BJ (cell line): ENCODE measurements around the gene SPRED2. TPM values are rescaled to one million over a fixed set of nuclear protein-coding genes. Genes with fewer than 3 reads are reported as not detected.

Source experiments
- CTCF ChIA-PET: fragments of 350-600 bp; formaldehyde crosslinking; extraction: SDS; loops from one replicate; lab custom pipeline; 2021; ENCODE audit warnings: antibody characterized with exemption, inconsistent platforms; lab: Yijun Ruan, JAX
- POLR2A ChIA-PET: fragments of 300-600 bp; sonication (Branson Sonifier 250); formaldehyde crosslinking; extraction: SDS; loops from one replicate; lab custom pipeline; 2021; ENCODE audit warnings: antibody characterized with exemption; lab: Charles Lee
- DNase-seq: peaks from one replicate; pipeline ENCODE4 v3.0.0-alpha.2; 2011; ENCODE audit warnings: low read depth
- H3K27me3 ChIP-seq: 2 replicates; pipeline ENCODE4 v1.6.0; 2011; ENCODE audit warnings: low read length; ENCODE audit not compliant: control insufficient read depth, insufficient read depth
- H3K36me3 ChIP-seq: 2 replicates; pipeline ENCODE4 v1.5.1; 2011; ENCODE audit warnings: low read length; ENCODE audit not compliant: control insufficient read depth, insufficient read depth
- H3K4me3 ChIP-seq: 2 replicates; pipeline ENCODE4 v1.5.1; 2011; ENCODE audit warnings: low read depth, mild to moderate bottlenecking, control low read depth, low read length
- polyA plus RNA-seq: library from polyadenylated mRNA; depleted of rRNA; stranded (reverse); fragments of >200 nt; gene quantifications from 2 replicates; pipeline ENCODE4 v1.2.3, GENCODE V29; 2011
- TF ChIP-seq, protein P1 (sequence below): IDR thresholded peaks from 2 replicates; pipeline ENCODE4 v1.5.1; 2011; ENCODE audit warnings: low read depth, mild to moderate bottlenecking, control low read depth, inconsistent platforms, low read length, moderate library complexity; ENCODE audit not compliant: insufficient read depth

The SPRED2 gene
- polyA plus RNA-seq, 1 experiment = 13.1 TPM

DNA sequence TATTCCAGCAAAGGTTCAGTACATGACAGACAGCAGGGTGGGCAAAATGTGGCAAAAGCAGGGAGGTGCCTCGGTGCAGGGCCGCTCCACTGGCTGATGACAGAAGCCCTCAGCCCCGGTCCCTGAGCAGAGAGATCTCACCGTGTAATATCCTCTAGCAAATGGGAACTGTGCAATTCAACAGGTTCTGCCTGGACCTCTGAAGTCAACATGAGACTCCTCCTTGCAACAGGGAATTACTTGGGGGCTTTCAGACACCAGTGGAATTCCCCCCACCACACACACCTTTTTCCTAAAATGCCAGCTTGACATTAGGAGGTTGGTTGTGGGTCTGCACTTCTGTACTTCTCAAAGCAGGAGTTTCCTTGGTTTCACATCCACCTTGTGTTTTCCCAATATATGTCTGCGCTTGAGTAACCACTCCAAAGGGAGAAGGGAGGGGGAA is 50.8 kb downstream of the SPRED2 start:
- H3K4me3 ChIP-seq = no peak overlapping the region
- no peaks in the 10 kb centered on the region for H3K36me3 ChIP-seq
- TF ChIP-seq, protein P1, sequence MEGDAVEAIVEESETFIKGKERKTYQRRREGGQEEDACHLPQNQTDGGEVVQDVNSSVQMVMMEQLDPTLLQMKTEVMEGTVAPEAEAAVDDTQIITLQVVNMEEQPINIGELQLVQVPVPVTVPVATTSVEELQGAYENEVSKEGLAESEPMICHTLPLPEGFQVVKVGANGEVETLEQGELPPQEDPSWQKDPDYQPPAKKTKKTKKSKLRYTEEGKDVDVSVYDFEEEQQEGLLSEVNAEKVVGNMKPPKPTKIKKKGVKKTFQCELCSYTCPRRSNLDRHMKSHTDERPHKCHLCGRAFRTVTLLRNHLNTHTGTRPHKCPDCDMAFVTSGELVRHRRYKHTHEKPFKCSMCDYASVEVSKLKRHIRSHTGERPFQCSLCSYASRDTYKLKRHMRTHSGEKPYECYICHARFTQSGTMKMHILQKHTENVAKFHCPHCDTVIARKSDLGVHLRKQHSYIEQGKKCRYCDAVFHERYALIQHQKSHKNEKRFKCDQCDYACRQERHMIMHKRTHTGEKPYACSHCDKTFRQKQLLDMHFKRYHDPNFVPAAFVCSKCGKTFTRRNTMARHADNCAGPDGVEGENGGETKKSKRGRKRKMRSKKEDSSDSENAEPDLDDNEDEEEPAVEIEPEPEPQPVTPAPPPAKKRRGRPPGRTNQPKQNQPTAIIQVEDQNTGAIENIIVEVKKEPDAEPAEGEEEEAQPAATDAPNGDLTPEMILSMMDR = no peak
- ChIA-PET CTCF (no interaction called here), POLR2A (no interaction called here)
- DNase-seq = no peak
- no peaks in the 10 kb centered on the region for H3K27me3 ChIP-seq

GRCh38 chr2:65380255-65380654 is 52.1 kb downstream of the SPRED2 start:
- TF ChIP-seq, protein P1 = no peak
- CTCF ChIA-PET = interaction anchor here (1.0 kb wide), 1 partner anchor 13 kb away, joined by 4 read pairs; no protein-coding TSS in a partner anchor
- POLR2A ChIA-PET = no interaction called here
- Histone ChIP-seq H3K4me3 (no peak overlapping the region), H3K36me3 (no peaks in the 10 kb centered on the region), H3K27me3 (no peaks in the 10 kb centered on the region)
- DNase-seq = no peak

DNA sequence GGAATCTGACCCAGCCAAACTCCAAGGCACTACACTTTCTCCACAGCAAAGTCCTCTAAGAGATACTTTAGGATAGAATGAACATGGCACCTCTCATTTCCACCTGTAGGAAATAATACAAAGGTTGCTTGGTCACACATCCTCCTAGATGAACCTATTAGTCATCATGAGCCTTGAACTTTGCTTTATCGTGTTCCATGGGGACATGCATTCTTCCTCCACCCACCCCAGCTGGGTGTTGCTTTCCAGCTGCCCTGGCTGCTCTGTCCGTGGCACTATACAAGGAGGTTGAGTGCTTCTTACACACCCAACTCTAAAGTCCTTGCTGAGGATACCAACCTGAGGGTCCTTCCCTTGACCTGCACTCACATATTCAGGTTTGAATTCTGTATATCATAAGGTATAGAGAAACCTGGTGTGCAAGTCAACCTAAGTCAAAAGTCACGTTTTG is 52.7 kb downstream of the SPRED2 start:
- TF ChIP-seq, protein P1 = no peak
- CTCF ChIA-PET = interaction anchor here (1.0 kb wide), 2 partner anchors 13 to 80 kb away, joined by 3 to 4 read pairs; no protein-coding TSS in a partner anchor

DNA sequence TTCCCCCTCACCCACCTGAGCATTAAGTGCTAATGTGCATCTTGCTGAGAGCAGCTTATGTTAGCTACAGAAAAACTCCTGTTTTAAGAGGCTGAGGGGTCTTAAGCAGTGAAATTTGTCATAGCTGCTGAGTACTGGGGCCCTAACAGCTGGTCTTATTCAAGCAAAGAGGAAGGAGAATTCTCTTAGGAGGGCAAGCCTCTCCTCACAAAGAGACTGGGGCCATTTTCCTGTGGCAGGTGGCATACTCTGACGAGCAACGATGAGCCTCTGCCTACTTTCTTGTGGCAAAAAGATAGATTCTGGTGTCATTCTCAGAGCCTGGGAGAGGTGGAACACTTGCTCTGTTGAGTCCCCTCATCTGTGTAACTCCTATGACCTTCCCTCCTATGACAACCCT is 53.2 kb downstream of the SPRED2 start:
- no peaks in the 10 kb centered on the region for H3K36me3 ChIP-seq
- ChIA-PET POLR2A (interaction anchor here (0.6 kb wide), 1 partner anchor 152 kb away, joined by 3 read pairs; the partner anchor contains the start of gene ACTR2), CTCF (interaction anchor here (0.7 to 1.5 kb wide), 4 partner anchors 20 to 114 kb away, joined by 3 read pairs; no protein-coding TSS in a partner anchor)
- TF ChIP-seq, protein P1 = no peak
- no peak overlapping the region for H3K4me3 ChIP-seq
- no peaks in the 10 kb centered on the region for H3K27me3 ChIP-seq
- no peak for DNase-seq

More for the DNA sequence above, 52.7 kb downstream of the SPRED2 start:
- Histone ChIP-seq H3K4me3 (no peak overlapping the region), H3K27me3 (no peaks in the 10 kb centered on the region), H3K36me3 (no peaks in the 10 kb centered on the region)
- POLR2A ChIA-PET = no interaction called here
- DNase-seq = no peak

DNA sequence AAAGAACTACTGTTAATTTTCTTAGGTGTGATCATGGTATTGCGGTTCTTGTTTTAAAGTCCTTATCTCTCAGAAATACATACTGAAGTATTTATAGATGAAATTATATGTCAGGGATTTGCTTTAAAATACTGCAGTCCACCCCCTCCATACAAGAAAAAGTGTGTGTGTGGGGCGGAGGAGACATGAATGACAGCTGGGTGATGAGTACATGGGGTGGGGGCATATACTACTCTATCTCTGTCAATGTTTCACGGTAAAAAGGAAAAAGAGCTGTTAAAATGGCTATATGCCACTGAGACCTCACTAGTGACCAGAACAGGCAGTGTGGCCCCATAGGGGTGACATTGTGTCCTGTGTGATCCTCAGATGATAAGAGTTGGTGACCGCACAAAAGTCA is 54.1 kb downstream of the SPRED2 start:
- Histone ChIP-seq H3K4me3 (no peak overlapping the region), H3K36me3 (no peaks in the 10 kb centered on the region), H3K27me3 (no peaks in the 10 kb centered on the region)
- TF ChIP-seq, protein P1 = no peak
- no peak for DNase-seq
- ChIA-PET CTCF (interaction anchor here (0.7 to 1.5 kb wide), 4 partner anchors 11 to 113 kb away, joined by 3 read pairs; no protein-coding TSS in a partner anchor), POLR2A (no interaction called here)
